ENCODE measurements around the gene AGPAT2. TPM values are rescaled to one million over a fixed set of nuclear protein-coding genes. Genes with fewer than 3 reads are reported as not detected.

Gene AGPAT2
- total RNA-seq, 1 experiment from 2014 or later, result 40.4 TPM

- CTCF ChIA-PET, result no interaction called here
- no peak overlapping the region for H3K27ac Mint-ChIP-seq (ENCODE audit: unreplicated experiment)
- H3K4me3 Mint-ChIP-seq (ENCODE audit: low read depth, unreplicated experiment), result no peak overlapping the region
- H3K27me3 Mint-ChIP-seq (ENCODE audit: unreplicated experiment), result no peaks in the 10 kb centered on the region
- no TSS peak for BruUV-seq (replicated peaks)
- no peak for DNase-seq
- no peak for TF ChIP-seq CTCF (IDR thresholded peaks at IDR 0.05; ENCODE audit: unreplicated experiment)
- no peaks in the 10 kb centered on the region for H3K4me1 Mint-ChIP-seq (ENCODE audit: low read depth, unreplicated experiment)
- intact Hi-C loops (cut with micrococcal nuclease; ENCODE audit: unreplicated experiment), result no loop called here
- H3K9me3 Mint-ChIP-seq (ENCODE audit: low read depth, unreplicated experiment), result no peaks in the 10 kb centered on the region
- H3K36me3 Mint-ChIP-seq (ENCODE audit: insufficient read depth, unreplicated experiment), result no peaks in the 10 kb centered on the region
Measured at GRCh38 chr9:136648751-136649150, 38.5 kb downstream of the AGPAT2 start.

GRCh38 chr9:136646827-136647711 lies 40.2 kb downstream of the AGPAT2 start:
- no peaks in the 10 kb centered on the region for H3K4me1 Mint-ChIP-seq (ENCODE audit: low read depth, unreplicated experiment)
- no peak overlapping the region for H3K4me3 Mint-ChIP-seq (ENCODE audit: low read depth, unreplicated experiment)
- no peak overlapping the region for H3K27ac Mint-ChIP-seq (ENCODE audit: unreplicated experiment)
- no peak for DNase-seq
- H3K27me3 Mint-ChIP-seq (ENCODE audit: unreplicated experiment), result no peaks in the 10 kb centered on the region
- BruUV-seq (replicated peaks), result no TSS peak
- no peaks in the 10 kb centered on the region for H3K9me3 Mint-ChIP-seq (ENCODE audit: low read depth, unreplicated experiment)
- H3K36me3 Mint-ChIP-seq (ENCODE audit: insufficient read depth, unreplicated experiment), result peaks cover 4% of the 10 kb centered on the region
- intact Hi-C loops (cut with micrococcal nuclease; ENCODE audit: unreplicated experiment), result no loop called here
- no peak for TF ChIP-seq CTCF (IDR thresholded peaks at IDR 0.05; ENCODE audit: unreplicated experiment)
- CTCF ChIA-PET, result interaction anchor here (0.5 kb wide), 1 partner anchor 743 kb away, joined by 5 read pairs; no protein-coding TSS in a partner anchor

GRCh38 chr9:136645903-136646754 lies 41.1 kb downstream of the AGPAT2 start:
- H3K4me1 Mint-ChIP-seq (ENCODE audit: low read depth, unreplicated experiment), result no peaks in the 10 kb centered on the region
- CTCF ChIA-PET, result no interaction called here
- DNase-seq, result no peak
- H3K27me3 Mint-ChIP-seq (ENCODE audit: unreplicated experiment), result no peaks in the 10 kb centered on the region
- H3K36me3 Mint-ChIP-seq (ENCODE audit: insufficient read depth, unreplicated experiment), result peaks cover 4% of the 10 kb centered on the region
- intact Hi-C loops (cut with micrococcal nuclease; ENCODE audit: unreplicated experiment), result no loop called here
- no TSS peak for BruUV-seq (replicated peaks)
- no peak overlapping the region for H3K4me3 Mint-ChIP-seq (ENCODE audit: low read depth, unreplicated experiment)
- no peaks in the 10 kb centered on the region for H3K9me3 Mint-ChIP-seq (ENCODE audit: low read depth, unreplicated experiment)
- TF ChIP-seq CTCF (IDR thresholded peaks at IDR 0.05; ENCODE audit: unreplicated experiment), result no peak
- H3K27ac Mint-ChIP-seq (ENCODE audit: unreplicated experiment), result no peak overlapping the region

GRCh38 chr9:136645352-136645902 lies 41.8 kb downstream of the AGPAT2 start:
- CTCF ChIA-PET, result no interaction called here
- intact Hi-C loops (cut with micrococcal nuclease; ENCODE audit: unreplicated experiment), result no loop called here

More at GRCh38 chr9:136645352-136645902, 41.8 kb downstream of the AGPAT2 start:
- Mint-ChIP-seq H3K36me3 (ENCODE audit: insufficient read depth, unreplicated experiment) (peaks cover 4% of the 10 kb centered on the region), H3K4me3 (ENCODE audit: low read depth, unreplicated experiment) (no peak overlapping the region), H3K9me3 (ENCODE audit: low read depth, unreplicated experiment) (no peaks in the 10 kb centered on the region), H3K4me1 (ENCODE audit: low read depth, unreplicated experiment) (no peaks in the 10 kb centered on the region), H3K27ac (ENCODE audit: unreplicated experiment) (no peak overlapping the region), H3K27me3 (ENCODE audit: unreplicated experiment) (peaks cover 6% of the 10 kb centered on the region)
- DNase-seq, result no peak
- TF ChIP-seq CTCF (IDR thresholded peaks at IDR 0.05; ENCODE audit: unreplicated experiment), result no peak
- no TSS peak for BruUV-seq (replicated peaks)

All from Calu3 (cell line).